NB4 (cell line): ENCODE measurements around the gene POC1A.

Source experiments
- MYC ChIP-seq: IDR thresholded peaks from 2 replicates; pipeline ENCODE4 v1.6.1; 2011; ENCODE audit warnings: low read depth, low read length
- POLR2A ChIP-seq: IDR thresholded peaks from 2 replicates; pipeline ENCODE4 v1.6.1; 2011; ENCODE audit warnings: mild to moderate bottlenecking; ENCODE audit not compliant: insufficient read length; ENCODE audit errors: extremely low read depth
- TF ChIP-seq, protein P1 (sequence below): IDR thresholded peaks from one replicate; pipeline ENCODE4 v1.5.1; 2012; ENCODE audit warnings: low read depth, low read length
- TF ChIP-seq, protein P2 (sequence below): IDR thresholded peaks from 2 replicates; pipeline ENCODE4 v1.6.1; 2011; ENCODE audit warnings: low read depth, low read length

DNA sequence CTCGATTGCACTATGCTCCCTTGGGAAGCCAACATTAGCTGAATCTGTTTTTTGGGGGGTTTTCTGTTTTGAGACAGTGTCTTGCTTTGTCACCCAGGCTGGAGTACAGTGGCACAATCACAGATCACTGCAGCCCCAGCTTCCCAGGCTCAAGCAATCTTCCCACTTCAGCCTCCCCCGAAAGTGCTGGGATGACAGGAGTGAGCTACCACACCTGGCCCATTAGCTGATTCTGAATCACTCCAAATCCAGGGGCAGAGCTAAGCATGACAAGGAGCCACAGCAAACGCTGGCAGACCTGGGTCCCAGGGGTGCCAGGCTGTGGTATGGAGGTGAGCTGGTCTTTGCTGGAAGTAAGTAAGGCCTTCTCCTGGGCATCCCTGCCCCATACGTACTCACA lies 18.9 kb downstream of the POC1A start:
- TF ChIP-seq, protein P1, sequence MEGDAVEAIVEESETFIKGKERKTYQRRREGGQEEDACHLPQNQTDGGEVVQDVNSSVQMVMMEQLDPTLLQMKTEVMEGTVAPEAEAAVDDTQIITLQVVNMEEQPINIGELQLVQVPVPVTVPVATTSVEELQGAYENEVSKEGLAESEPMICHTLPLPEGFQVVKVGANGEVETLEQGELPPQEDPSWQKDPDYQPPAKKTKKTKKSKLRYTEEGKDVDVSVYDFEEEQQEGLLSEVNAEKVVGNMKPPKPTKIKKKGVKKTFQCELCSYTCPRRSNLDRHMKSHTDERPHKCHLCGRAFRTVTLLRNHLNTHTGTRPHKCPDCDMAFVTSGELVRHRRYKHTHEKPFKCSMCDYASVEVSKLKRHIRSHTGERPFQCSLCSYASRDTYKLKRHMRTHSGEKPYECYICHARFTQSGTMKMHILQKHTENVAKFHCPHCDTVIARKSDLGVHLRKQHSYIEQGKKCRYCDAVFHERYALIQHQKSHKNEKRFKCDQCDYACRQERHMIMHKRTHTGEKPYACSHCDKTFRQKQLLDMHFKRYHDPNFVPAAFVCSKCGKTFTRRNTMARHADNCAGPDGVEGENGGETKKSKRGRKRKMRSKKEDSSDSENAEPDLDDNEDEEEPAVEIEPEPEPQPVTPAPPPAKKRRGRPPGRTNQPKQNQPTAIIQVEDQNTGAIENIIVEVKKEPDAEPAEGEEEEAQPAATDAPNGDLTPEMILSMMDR: no peak
- TF ChIP-seq POLR2A: no peak
- TF ChIP-seq, protein P2, sequence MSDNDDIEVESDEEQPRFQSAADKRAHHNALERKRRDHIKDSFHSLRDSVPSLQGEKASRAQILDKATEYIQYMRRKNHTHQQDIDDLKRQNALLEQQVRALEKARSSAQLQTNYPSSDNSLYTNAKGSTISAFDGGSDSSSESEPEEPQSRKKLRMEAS: no peak
- no peak for TF ChIP-seq MYC
